Amniotic epithelial cell (primary cell): ENCODE data around the gene IPO4.

Source experiments
- DNase-seq: peaks from one replicate; pipeline ENCODE4 v3.0.0-alpha.2; 2010; ENCODE audit warnings: low read depth

IPO4 gene

DNA sequence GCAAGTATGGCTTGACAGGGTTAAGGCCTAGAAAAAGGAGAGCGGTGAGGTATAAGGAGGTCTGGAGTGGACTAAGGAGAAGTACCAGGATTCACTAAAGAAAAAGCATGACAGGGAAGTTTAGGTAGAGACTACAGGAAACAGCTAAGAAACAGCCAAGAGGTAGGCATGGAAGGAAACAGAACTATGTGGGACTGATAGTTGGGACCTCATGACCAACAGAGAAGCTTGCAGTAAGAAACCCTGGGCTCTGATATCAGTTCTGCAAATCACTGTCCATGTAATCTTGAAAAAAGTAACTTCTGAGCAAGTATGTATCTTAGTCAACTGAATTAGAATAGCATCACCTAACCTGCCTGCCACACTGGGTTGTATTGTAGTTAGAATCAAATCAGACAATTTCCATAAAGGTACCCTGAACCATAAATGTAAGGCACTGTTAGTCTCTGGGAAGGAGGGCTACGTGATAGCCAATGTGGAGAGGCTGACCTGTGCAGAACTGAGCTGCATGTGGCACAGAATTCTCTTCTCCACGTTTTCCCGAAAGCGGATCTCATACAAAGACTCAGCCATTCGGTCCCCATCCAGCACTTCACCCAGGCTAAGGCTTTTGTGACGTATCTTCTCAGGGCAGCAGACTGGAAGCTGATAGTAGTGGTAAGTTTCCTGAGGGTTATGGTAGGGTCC is 5.7 kb upstream of the IPO4 start:
- DNase-seq: no peak

GRCh38 chr14:24192933-24193332 is 4.3 kb upstream of the IPO4 start:
- no peak for DNase-seq

DNA sequence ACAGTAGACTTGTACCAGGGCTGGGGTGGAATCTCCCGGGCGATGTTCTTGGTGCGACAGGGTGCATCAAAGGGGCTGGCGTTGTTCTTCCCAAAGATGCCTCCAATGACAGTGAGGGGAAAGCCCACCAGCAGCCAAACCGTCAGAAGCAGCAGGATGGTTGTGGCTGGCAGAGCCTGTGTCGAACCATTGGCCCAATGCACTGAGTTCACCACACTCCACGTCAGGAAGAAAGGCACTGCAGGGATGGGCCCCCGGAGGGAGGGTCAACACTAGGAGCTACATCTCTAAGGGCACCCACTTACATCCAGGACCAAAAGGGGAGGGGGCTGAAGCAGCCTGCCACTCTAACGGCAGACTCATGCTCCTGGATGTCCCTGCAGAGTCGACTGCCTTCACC is 1.8 kb upstream of the IPO4 start:
- DNase-seq: no peak

DNA sequence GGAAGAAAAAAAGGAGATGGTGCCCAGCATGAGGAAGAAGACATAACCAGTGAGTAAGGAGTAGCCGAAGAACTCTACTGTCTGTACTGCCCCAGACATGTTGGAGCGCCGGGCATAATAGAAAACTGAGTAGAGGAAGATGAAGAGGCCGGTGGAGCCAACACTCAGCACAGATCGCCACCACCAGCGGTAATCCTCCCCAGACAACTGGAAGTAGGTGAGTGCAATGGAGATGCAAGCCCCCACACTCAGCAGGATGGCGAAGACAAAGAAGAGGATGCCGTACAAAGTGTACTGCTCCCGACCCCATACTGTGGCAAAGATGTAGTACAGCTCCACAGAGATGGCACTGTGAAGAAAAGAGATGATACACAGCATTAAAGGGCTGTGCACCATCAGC is 844 bp upstream of the IPO4 start:
- DNase-seq: no peak

DNA sequence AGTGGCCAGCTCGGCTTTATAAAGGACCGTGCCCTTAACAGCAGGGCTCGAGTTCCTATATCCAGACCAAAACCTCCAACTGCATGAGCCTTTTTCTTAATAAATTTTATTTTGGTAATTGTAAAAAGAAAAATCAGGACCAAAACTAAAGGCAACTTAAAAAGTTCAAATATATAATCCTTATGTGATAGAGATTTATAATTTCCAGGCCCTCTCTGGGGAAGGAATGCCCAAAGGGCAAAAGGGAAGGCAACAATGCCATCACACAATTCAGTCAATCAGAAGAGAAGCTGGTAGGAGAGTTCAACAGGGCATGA is 401 bp upstream of the IPO4 start:
- DNase-seq: no peak

- no peak for DNase-seq
These were observed 1.1 kb downstream of the IPO4 start for GRCh38 chr14:24187539-24187915.

DNA sequence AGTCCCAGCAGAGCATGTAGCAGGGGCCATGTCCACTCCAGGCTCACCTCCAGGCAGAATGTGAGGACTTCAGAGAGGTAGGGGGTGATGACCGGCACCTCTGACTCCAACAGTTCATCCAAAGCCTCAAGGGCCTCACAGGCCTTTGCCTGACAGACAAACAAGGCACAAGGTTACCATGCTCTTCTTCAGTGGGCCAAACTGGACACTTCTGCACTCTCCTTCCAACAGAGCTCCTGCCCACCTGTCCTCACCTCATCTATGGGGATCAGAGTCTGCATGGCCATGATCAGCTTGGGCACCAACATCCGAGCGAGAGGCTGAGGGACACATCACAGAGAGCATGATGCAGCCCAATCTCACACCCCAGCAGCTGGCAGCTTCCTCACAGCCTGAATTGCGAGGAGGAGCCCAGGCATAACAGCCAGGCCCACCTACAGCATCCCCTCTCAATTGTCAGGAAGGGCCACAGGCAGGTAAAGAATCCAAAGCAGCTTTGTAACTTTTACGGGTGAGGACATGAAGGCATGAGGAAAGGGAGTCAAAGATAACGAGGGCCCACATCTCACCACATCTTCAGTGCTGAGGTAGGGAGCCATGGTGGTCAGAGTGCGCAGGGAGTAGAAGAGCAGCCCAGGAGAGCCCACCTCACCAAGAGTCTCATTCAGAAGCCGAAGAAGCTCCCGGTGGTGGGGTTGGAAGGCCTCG is 1.6 kb downstream of the IPO4 start:
- no peak for DNase-seq

DNA sequence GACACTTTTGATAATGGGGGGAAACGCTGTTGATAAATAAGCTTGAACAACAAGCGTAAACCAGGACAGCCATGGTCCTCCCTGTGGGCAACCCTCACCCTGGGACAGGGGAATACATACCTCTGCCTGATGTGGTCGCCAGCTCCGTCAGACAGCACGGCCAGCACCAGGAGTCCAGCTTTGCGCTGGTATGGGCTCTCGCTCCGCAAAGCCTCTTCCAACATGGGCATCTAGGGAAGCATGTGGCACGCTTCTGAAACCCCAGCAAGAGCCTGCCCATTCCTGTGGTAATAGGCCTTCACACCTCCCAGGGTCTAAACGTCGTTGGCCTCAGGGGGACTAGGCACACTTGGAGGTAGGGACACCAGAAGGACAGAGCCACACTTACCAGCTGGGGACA is 2.9 kb downstream of the IPO4 start:
- DNase-seq: no peak

GRCh38 chr14:24185026-24185425 is 3.6 kb downstream of the IPO4 start:
- no peak for DNase-seq

DNA sequence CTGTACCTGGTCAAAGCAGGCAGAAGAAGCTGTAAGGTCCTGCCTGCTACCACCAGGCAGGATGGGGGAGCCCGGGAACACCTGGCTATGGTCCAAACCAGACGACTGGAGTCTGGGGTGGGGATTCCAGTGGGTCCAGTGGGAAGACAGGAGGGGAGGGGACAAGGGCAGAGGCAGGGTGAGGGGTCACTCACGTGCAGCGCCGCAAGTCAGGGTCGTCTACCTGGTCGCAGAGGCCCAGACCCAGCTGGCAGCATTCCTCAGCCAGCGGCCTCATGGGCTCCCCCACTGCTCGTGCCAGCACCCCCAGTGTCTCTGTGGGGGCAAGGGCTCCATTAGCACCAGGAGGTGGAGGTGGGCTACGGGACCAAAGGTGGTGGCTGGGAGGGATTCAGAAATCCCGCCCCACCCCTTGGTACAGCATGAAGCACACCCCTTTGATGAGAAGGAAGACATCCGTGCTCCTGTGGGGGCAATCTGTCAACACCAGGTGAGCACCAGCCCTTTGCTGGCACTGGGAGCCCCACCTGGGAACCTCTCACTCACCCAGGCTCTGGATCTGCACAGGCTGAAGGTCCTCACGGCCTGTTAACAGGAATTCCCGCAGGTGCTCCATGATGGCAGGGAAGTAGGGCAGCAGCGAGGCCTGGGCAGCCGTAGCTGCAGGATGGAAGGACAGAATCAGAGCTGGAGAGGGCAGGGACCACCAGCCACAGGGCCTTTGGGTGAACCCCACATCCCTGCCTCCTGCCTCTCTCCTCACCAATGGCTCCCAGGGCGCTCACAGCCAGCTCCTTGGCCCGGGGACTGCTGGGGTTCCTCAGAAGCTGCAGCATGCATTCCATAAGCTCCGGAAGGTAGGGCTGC is 4.3 kb downstream of the IPO4 start:
- no peak for DNase-seq

- DNase-seq: no peak
These were observed 5.6 kb downstream of the IPO4 start for GRCh38 chr14:24183014-24183481.

- DNase-seq: no peak
These were observed 6.3 kb downstream of the IPO4 start for GRCh38 chr14:24182110-24182882.

- no peak for DNase-seq
These were observed 7.1 kb downstream of the IPO4 start for GRCh38 chr14:24181371-24182077.

DNA sequence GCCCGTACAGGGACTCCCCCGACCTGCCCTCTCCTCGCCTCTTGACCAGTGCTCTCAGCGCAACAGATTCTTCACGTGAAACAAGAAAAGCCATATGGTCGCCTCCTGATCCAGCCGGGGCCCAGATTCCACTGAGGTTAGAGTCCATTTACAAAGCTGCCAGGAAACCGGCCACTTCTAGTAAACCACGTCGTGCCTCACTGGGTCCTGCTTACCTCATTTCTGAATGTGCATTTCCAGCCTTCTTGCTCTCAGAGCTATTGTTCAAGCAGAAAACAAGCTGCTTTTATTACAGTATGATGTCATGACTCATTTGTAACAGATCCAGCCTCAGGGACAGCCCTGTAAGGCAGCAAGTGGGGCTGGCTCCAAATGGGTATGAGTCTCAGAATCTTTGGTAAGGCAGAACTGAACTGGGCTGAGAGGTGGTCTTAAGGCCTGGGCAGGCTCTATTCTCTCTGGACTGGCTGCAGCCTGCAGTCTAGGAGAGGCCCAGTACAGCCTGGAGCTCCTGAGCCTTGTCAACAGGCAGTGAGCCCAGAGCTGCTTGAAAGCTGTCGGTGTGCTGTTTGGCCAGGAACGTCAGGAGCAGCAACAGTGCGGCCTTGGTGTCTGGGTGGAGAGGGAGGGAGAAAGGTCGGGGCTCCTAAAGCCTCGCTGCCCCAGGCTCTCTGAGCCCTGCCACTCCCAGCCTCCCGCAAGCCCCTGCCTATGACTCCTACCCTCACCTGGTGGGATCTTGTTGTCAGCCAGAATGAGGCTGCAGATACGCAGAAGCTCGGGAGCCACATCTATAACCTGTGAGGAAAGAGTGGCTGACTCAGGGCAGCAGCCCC is 8.4 kb downstream of the IPO4 start:
- peak; percentile 82 for DNase-seq

GRCh38 chr14:24179294-24179960 is 9.2 kb downstream of the IPO4 start:
- DNase-seq: no peak

- DNase-seq: no peak
These were observed 10.0 kb downstream of the IPO4 start for GRCh38 chr14:24178399-24179178.

DNA sequence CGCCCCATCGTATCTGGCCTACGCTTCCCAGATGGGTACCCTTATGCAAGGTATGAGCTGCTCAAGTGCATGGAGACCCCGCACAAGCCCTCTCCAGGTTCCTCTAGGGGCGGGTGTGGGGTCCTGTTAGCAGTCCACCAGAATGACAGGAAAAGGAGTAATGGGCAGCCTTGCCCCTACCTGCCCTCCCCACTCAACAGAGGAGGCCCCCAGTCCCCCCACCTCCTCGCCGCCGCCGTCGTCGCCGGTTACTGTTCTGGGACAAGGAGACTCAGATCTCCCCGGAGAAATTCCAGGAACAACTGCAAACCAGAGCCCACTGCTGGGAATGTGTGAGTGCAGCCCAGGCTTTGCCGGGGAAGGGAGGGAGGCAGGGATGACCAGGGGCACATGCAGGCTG is 10.7 kb downstream of the IPO4 start:
- no peak for DNase-seq

- DNase-seq: no peak
These were observed 11.4 kb downstream of the IPO4 start for GRCh38 chr14:24177041-24177825.

GRCh38 chr14:24176599-24176998 is 12.0 kb downstream of the IPO4 start:
- no peak for DNase-seq
